H1 (cell line): ENCODE results near the gene SELPLG. TPM values are rescaled to one million over a fixed set of nuclear protein-coding genes. Genes with fewer than 3 reads are reported as not detected.

Source experiments
- CTCF ChIA-PET: fragments of 300-600 bp; sonication (Branson Sonifier 250); formaldehyde crosslinking; loops from one replicate; lab custom pipeline; 2021; ENCODE audit not compliant: partially characterized antibody; lab: Charles Lee
- POLR2A ChIA-PET: fragments of 300-600 bp; sonication (Branson Sonifier 250); formaldehyde crosslinking; loops from one replicate; lab custom pipeline; 2021; ENCODE audit warnings: inconsistent platforms; ENCODE audit not compliant: partially characterized antibody; lab: Charles Lee
- DNase-seq, 2 experiments: peaks; one replicate each; pipeline versions ENCODE4 v3.0.0 to v3.0.0-alpha.2; 2010 to 2022; ENCODE audit warnings: low spot score in 2 of 2, low read depth in 1 of 2, mixed read lengths in 1 of 2
- FAIRE-seq: peaks from 2 replicates; lab custom pipeline; 2011; peaks lifted over from hg19 to GRCh38; lab: Jason Lieb, UNC
- H2AFZ ChIP-seq: 2 replicates; pipeline ENCODE4 v1.8.1; 2012; ENCODE audit warnings: low read length, inconsistent platforms
- H2AK5ac ChIP-seq: 2 replicates; pipeline ENCODE4 v1.6.1; 2013; ENCODE audit warnings: low read depth, low read length
- H2BK120ac ChIP-seq: replicated peaks from 2 replicates; pipeline ENCODE3; 2013; ENCODE audit warnings: low read depth, low read length, inconsistent platforms
- H2BK12ac ChIP-seq: 2 replicates; pipeline ENCODE4 v1.6.1; 2013; ENCODE audit warnings: low read depth, low read length
- H2BK15ac ChIP-seq: 2 replicates; pipeline ENCODE4 v1.6.1; 2013; ENCODE audit warnings: low read length
- H2BK20ac ChIP-seq: 2 replicates; pipeline ENCODE4 v1.6.1; 2013; ENCODE audit warnings: low read length
- H2BK5ac ChIP-seq: 2 replicates; pipeline ENCODE4 v1.6.1; 2013; ENCODE audit warnings: low read depth, low read length
- H3K14ac ChIP-seq: 2 replicates; pipeline ENCODE4 v1.6.1; 2013; ENCODE audit warnings: inconsistent platforms; ENCODE audit not compliant: insufficient read length
- H3K18ac ChIP-seq: 2 replicates; pipeline ENCODE4 v1.6.1; 2013; ENCODE audit warnings: low read length; ENCODE audit errors: extremely low read depth
- H3K23ac ChIP-seq: 2 replicates; pipeline ENCODE4 v1.6.1; 2013; ENCODE audit warnings: inconsistent platforms; ENCODE audit not compliant: insufficient read length
- H3K23me2 ChIP-seq: 2 replicates; pipeline ENCODE4 v1.6.1; 2013; ENCODE audit warnings: low read depth, low read length
- H3K27ac ChIP-seq: 2 replicates; pipeline ENCODE4 v1.6.1; 2011; ENCODE audit warnings: low read depth, low read length, inconsistent platforms
- H3K27me3 ChIP-seq, 4 experiments: replicated peaks in 1 of 4; 1 replicate in 1 of 4; 2 replicates in 3 of 4; pipeline versions ENCODE4 v1.6.1 to v1.8.1; 2011 to 2013; ENCODE audit warnings: low read length in 3 of 4, mild to moderate bottlenecking in 3 of 4, inconsistent platforms in 2 of 4, mixed read lengths in 2 of 4, moderate library complexity in 1 of 4; ENCODE audit not compliant: control insufficient read depth in 3 of 4, insufficient read depth in 3 of 4; ENCODE audit errors: extremely low read depth in 1 of 4
- H3K36me3 ChIP-seq, 4 experiments: 2 replicates each; pipeline versions ENCODE4 v1.6.1 to v1.8.1; 2011 to 2013; ENCODE audit warnings: mild to moderate bottlenecking in 4 of 4, low read length in 3 of 4, moderate library complexity in 2 of 4, control low read depth in 1 of 4, inconsistent platforms in 1 of 4; ENCODE audit not compliant: insufficient read depth in 4 of 4, control insufficient read depth in 2 of 4
- H3K4ac ChIP-seq: replicated peaks from 2 replicates; pipeline ENCODE3; 2013; ENCODE audit warnings: low read length, low read depth, mixed read lengths, inconsistent platforms; ENCODE audit not compliant: insufficient read length
- H3K4me1 ChIP-seq, 4 experiments: replicated peaks in 1 of 4; 1 replicate in 1 of 4; 2 replicates in 3 of 4; pipeline versions ENCODE4 v1.6.1 to v1.8.1; 2011 to 2013; ENCODE audit warnings: low read length in 3 of 4, inconsistent platforms in 2 of 4, mixed read lengths in 1 of 4; ENCODE audit not compliant: insufficient read depth in 4 of 4, control insufficient read depth in 3 of 4
- H3K4me2 ChIP-seq, 2 experiments: 2 replicates each; pipeline versions ENCODE4 v1.6.1 to v1.8.1; 2011 to 2013; ENCODE audit warnings: low read depth in 2 of 2, low read length in 2 of 2, control low read depth in 1 of 2, inconsistent platforms in 1 of 2, mild to moderate bottlenecking in 1 of 2; ENCODE audit not compliant: insufficient read depth in 1 of 2
- H3K4me3 ChIP-seq, 4 experiments: fragments of 200-600, 300-600 bp in 1 of 4; sonication (generic), shearing (Covaris generic), sonication (Bioruptor Twin) in 1 of 4; 2 replicates each; pipeline versions ENCODE4 v1.5.1 to v1.8.1; 2011 to 2016; ENCODE audit warnings: low read length in 4 of 4, low read depth in 3 of 4, control low read depth in 2 of 4, inconsistent platforms in 2 of 4, mild to moderate bottlenecking in 2 of 4, mixed read lengths in 1 of 4, moderate library complexity in 1 of 4; ENCODE audit not compliant: insufficient read depth in 2 of 4; ENCODE audit errors: extremely low read depth in 1 of 4
- H3K56ac ChIP-seq: replicated peaks from 2 replicates; pipeline ENCODE3; 2013; ENCODE audit warnings: low read depth, mild to moderate bottlenecking, mixed read lengths, low read length, inconsistent platforms; ENCODE audit not compliant: insufficient read length
- H3K79me1 ChIP-seq: 2 replicates; pipeline ENCODE4 v1.6.1; 2013; ENCODE audit warnings: low read depth, low read length, control low read depth
- H3K79me2 ChIP-seq, 2 experiments: 2 replicates each; pipeline versions ENCODE4 v1.6.1 to v1.8.1; 2012 to 2013; ENCODE audit warnings: low read length in 2 of 2, mild to moderate bottlenecking in 2 of 2, inconsistent platforms in 1 of 2; ENCODE audit not compliant: insufficient read depth in 2 of 2, control insufficient read depth in 1 of 2
- H3K9ac ChIP-seq, 4 experiments: replicated peaks in 1 of 4; 1 replicate in 1 of 4; 2 replicates in 3 of 4; pipeline versions ENCODE4 v1.6.1 to v1.8.1; 2011 to 2013; ENCODE audit warnings: low read depth in 3 of 4, low read length in 3 of 4, control low read depth in 2 of 4, mild to moderate bottlenecking in 2 of 4, moderate library complexity in 2 of 4, inconsistent platforms in 1 of 4; ENCODE audit errors: extremely low read depth in 1 of 4
- H3K9me3 ChIP-seq, 2 experiments: 2 replicates each; pipeline versions ENCODE4 v1.6.1 to v1.8.1; 2012 to 2013; ENCODE audit warnings: mild to moderate bottlenecking in 2 of 2, moderate library complexity in 2 of 2, control low read depth in 1 of 2, inconsistent platforms in 1 of 2, low read depth in 1 of 2, low read length in 1 of 2, mixed read lengths in 1 of 2; ENCODE audit not compliant: insufficient read depth in 2 of 2
- H4K20me1 ChIP-seq, 2 experiments: replicated peaks in 1 of 2; 2 replicates each; pipeline versions ENCODE3 to v1.8.1; 2011 to 2013; ENCODE audit warnings: inconsistent platforms in 2 of 2, low read length in 2 of 2, mild to moderate bottlenecking in 1 of 2; ENCODE audit not compliant: insufficient read depth in 2 of 2, control insufficient read depth in 1 of 2
- H4K5ac ChIP-seq: 2 replicates; pipeline ENCODE4 v1.6.1; 2013; ENCODE audit warnings: low read length, low read depth, mixed read lengths, inconsistent platforms; ENCODE audit not compliant: insufficient read length
- H4K8ac ChIP-seq: 2 replicates; pipeline ENCODE4 v1.8.0; 2013; ENCODE audit warnings: mild to moderate bottlenecking, moderate library complexity, low read length, inconsistent platforms; ENCODE audit not compliant: insufficient read depth; ENCODE audit errors: extremely low read depth
- H4K91ac ChIP-seq: replicated peaks from 2 replicates; pipeline ENCODE3; 2013; ENCODE audit warnings: low read length, mixed read lengths, inconsistent platforms; ENCODE audit not compliant: insufficient read length
- ATF3 ChIP-seq: IDR thresholded peaks from 2 replicates; pipeline ENCODE4 v1.6.1; 2011; ENCODE audit warnings: low read depth, mild to moderate bottlenecking, low read length; ENCODE audit not compliant: insufficient read depth
- POLR2A ChIP-seq, 2 experiments: IDR thresholded peaks; 1 replicate in 1 of 2; 2 replicates in 1 of 2; pipeline ENCODE4 v1.6.1; 2011; ENCODE audit warnings: low read depth in 2 of 2, low read length in 2 of 2, mild to moderate bottlenecking in 2 of 2; ENCODE audit errors: control extremely low read depth in 1 of 2
- RBBP5 ChIP-seq: IDR thresholded peaks from 2 replicates; pipeline ENCODE4 v1.7.1; 2012; ENCODE audit warnings: low read depth, mild to moderate bottlenecking, inconsistent platforms, low read length, moderate library complexity, borderline replicate concordance
- SAP30 ChIP-seq: fragments of 300-600 bp; sonication (generic); IDR thresholded peaks from 2 replicates; pipeline ENCODE4 v1.7.1; 2012; ENCODE audit warnings: low read length, moderate library complexity, mild to moderate bottlenecking, inconsistent platforms; ENCODE audit not compliant: insufficient read depth, insufficient replicate concordance
- SIX5 ChIP-seq: IDR thresholded peaks from 2 replicates; pipeline ENCODE4 v1.6.1; 2011; ENCODE audit warnings: mild to moderate bottlenecking, low read depth, low read length
- SP2 ChIP-seq: IDR thresholded peaks from 2 replicates; pipeline ENCODE4 v1.6.1; 2012; ENCODE audit warnings: mild to moderate bottlenecking, low read length, inconsistent platforms
- SRF ChIP-seq: IDR thresholded peaks from 2 replicates; pipeline ENCODE4 v1.6.1; 2011; ENCODE audit warnings: mild to moderate bottlenecking, low read depth, low read length, moderate library complexity
- SUZ12 ChIP-seq: fragments of 200-600 bp; sonication (generic); IDR thresholded peaks from 2 replicates; pipeline ENCODE4 v1.6.1; 2012; ENCODE audit warnings: mild to moderate bottlenecking, inconsistent platforms, low read length, moderate library complexity, mixed read lengths
- WGBS, 2 experiments: shearing (Covaris generic) in 1 of 2; methylation state at CpG; one replicate each; pipeline versions ENCODE4 v1.1.6 to v1.1.7; 2013 to 2015; ENCODE audit warnings: low lambda C conversion rate in 2 of 2, mixed read lengths in 2 of 2, inconsistent platforms in 1 of 2, low coverage in 1 of 2, missing lambda C conversion rate in 1 of 2; ENCODE audit not compliant: insufficient replicate concordance in 2 of 2, insufficient coverage in 1 of 2, insufficient read length in 1 of 2; ENCODE audit errors: extremely low coverage in 1 of 2, missing lambda C conversion rate in 1 of 2; 5-methylcytosine and 5-hydroxymethylcytosine counted together
- polyA plus RNA-seq, 7 experiments: library from polyadenylated mRNA; depleted of rRNA in 3 of 7; stranded (reverse) in 5 of 7; unstranded in 2 of 7; fragments of >200 nt in 5 of 7; fragments of 200-250 nt in 2 of 7; gene quantifications; 1 replicate in 5 of 7; 2 replicates in 1 of 7; 4 replicates in 1 of 7; pipeline versions ENCODE4 v1.2.1 to v1.2.3, GENCODE V29; 2011 to 2013; ENCODE audit warnings: missing spikeins in 2 of 7, mixed read lengths in 2 of 7
- total RNA-seq: library from RNA; stranded (reverse); fragmentation: NEBNext Ultra II Directional; extraction: Animal tissue kit (Norgen Biotek cat#: 25700); gene quantifications from 2 replicates; pipeline ENCODE4 v1.2.1, GENCODE V29; 2021
- TF ChIP-seq, protein P1 (sequence below), 3 experiments: IDR thresholded peaks; 1 replicate in 2 of 3; 2 replicates in 1 of 3; pipeline versions ENCODE4 v1.5.1 to v1.6.1; 2011; ENCODE audit warnings: low read length in 3 of 3, mild to moderate bottlenecking in 3 of 3, inconsistent platforms in 2 of 3, low read depth in 1 of 3, moderate library complexity in 1 of 3; ENCODE audit not compliant: insufficient read depth in 1 of 3; ENCODE audit errors: control extremely low read depth in 1 of 3

The SELPLG gene
- total and polyA plus RNA-seq, 2 of the 8 experiments (the other 6 are each of a cell fraction or from before 2014, with no cell fraction given): 0.18 TPM; not detected in 1

GRCh38 chr12:108663324-108664015 is 29.8 kb upstream of the SELPLG start:
- H3K27me3 ChIP-seq: no peaks in the 10 kb centered on the region
- TF ChIP-seq SRF (no peak), SP2 (no peak), SUZ12 (no peak), SAP30 (no peak), RBBP5 (no peak), POLR2A (IDR thresholded peaks at IDR 0.05; ENCODE audit: control extremely low read depth in 1 of 2, low read depth in 2 of 2, low read length in 2 of 2) (no peak), ATF3 (no peak), SIX5 (no peak)
- TF ChIP-seq, protein P1, sequence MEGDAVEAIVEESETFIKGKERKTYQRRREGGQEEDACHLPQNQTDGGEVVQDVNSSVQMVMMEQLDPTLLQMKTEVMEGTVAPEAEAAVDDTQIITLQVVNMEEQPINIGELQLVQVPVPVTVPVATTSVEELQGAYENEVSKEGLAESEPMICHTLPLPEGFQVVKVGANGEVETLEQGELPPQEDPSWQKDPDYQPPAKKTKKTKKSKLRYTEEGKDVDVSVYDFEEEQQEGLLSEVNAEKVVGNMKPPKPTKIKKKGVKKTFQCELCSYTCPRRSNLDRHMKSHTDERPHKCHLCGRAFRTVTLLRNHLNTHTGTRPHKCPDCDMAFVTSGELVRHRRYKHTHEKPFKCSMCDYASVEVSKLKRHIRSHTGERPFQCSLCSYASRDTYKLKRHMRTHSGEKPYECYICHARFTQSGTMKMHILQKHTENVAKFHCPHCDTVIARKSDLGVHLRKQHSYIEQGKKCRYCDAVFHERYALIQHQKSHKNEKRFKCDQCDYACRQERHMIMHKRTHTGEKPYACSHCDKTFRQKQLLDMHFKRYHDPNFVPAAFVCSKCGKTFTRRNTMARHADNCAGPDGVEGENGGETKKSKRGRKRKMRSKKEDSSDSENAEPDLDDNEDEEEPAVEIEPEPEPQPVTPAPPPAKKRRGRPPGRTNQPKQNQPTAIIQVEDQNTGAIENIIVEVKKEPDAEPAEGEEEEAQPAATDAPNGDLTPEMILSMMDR (IDR thresholded peaks at IDR 0.05; ENCODE audit: control extremely low read depth in 1 of 3, insufficient read depth in 1 of 3, low read depth in 1 of 3, low read length in 3 of 3): no peak

More at GRCh38 chr12:108663324-108664015, 29.8 kb upstream of the SELPLG start:
- Histone ChIP-seq H2BK120ac (no peak overlapping the region), H2BK20ac (no peak overlapping the region), H2AK5ac (no peak overlapping the region), H4K8ac (no peak overlapping the region), H4K20me1 (peaks cover 5 to 7% of the 10 kb centered on the region in 2 experiments), H3K4ac (no peak overlapping the region), H3K23me2 (no peaks in the 10 kb centered on the region), H2BK12ac (no peak overlapping the region), H3K9ac (no peak overlapping the region), H4K91ac (no peak overlapping the region), H3K14ac (no peak overlapping the region), H3K23ac (no peak overlapping the region), H3K79me1 (peaks cover 10% of the 10 kb centered on the region; the same call in 1 of the 2 replicates), H3K18ac (no peak overlapping the region), H3K4me3 (no peak overlapping the region), H4K5ac (no peak overlapping the region), H3K4me1 (peaks cover 0 to 3% (median 0%) of the 10 kb centered on the region in 4 experiments; a peak in 3 of 7 replicates), H2BK15ac (no peak overlapping the region), H3K36me3 (peaks cover 3% of the 10 kb centered on the region in 4 experiments; a peak in 4 of 8 replicates), H2AFZ (no peak overlapping the region), H3K27ac (no peak overlapping the region), H3K9me3 (no peaks in the 10 kb centered on the region), H2BK5ac (no peak overlapping the region), H3K56ac (no peak overlapping the region), H3K4me2 (no peak overlapping the region), H3K79me2 (peaks cover 0 to 10% of the 10 kb centered on the region in 2 experiments; a peak in 2 of 4 replicates)
- 97% methylated on average over 4 of the region's 4 CpGs; no CpG with 5 or more reads in 1 of the 2 experiments for WGBS, 2 experiments
- DNase-seq (no peak), FAIRE-seq (no peak)
- ChIA-PET CTCF (interaction anchor here (0.6 to 10.4 kb wide), 39 partner anchors 8 to 431 kb away, joined by 3 to 188 read pairs (median 6); partner anchors contain the start of genes SART3 and USP30), POLR2A (interaction anchor here (0.6 to 1.5 kb wide), 4 partner anchors 11 to 67 kb away, joined by 3 to 6 read pairs (median 4); no protein-coding TSS in a partner anchor)
